ENCODE results near the gene C3orf52. TPM values are rescaled to one million over a fixed set of nuclear protein-coding genes. Genes with fewer than 3 reads are reported as not detected.

C3orf52 gene
- total and polyA plus RNA-seq, 7 experiments from 2014 or later, result 1.2 to 12.3 (median 1.9) TPM

DNA sequence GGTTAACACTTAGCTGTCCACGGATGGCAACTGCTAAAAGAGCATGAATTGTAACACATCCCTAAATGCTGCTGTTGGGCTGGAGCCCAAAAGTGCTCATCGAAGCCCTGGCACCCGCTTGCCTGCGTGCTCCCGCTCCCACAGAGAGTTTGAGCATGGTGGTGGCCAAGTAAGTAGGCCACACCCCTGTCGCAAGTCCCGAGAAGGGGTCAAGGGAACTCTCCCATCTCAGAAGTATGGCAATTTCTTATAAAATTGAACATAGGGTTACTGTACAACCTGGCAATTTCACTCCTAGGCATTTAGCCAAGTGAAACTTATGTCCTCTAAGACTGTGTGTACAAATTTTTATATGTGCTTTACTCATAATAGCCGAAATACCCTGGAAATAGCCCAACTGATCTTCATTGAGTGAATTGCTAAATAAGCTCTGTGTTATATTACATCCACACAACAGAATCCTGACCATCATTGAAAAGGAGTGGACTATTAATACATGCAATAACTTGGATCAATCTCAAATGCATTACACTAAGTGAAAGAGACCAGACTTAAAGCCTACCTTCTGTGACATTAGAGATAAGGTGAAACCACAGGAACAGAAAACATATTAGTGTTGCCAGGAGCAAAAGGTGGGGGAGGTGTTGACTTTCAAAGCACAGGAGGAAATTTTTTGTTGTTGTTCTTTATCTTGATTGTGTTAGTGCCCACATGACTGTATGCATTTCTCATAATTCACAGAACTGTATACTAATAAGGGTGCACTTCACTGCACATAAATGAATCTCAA, 48.3 kb downstream of the C3orf52 start:
- peak; percentile 38 for ATAC-seq
- ChIA-PET POLR2A (interaction anchor here (0.5 to 2.0 kb wide), 2 partner anchors 10 to 103 kb away, joined by 3 to 5 read pairs; no protein-coding TSS in a partner anchor), CTCF (no interaction called here)
- H3K4me1 Mint-ChIP-seq, result peaks cover 45 to 88% (median 81%) of the 10 kb centered on the region in 7 donors
- H3K36me3 Mint-ChIP-seq, result peaks cover 0 to 5% (median 0%) of the 10 kb centered on the region in 5 donors
- peak in 6 of 9 donors; percentile 26 to 65 (median 44) for DNase-seq
- H3K4me3 Mint-ChIP-seq, result peak overlapping the region; percentile 44 to 100 (median 96)
- Histone ChIP-seq H3K4me1 (ENCODE audit: control insufficient read depth in 2 of 2, insufficient read depth in 2 of 2, low read length in 2 of 2) (peaks cover 29 to 58% of the 10 kb centered on the region in 2 donors), H3K27me3 (ENCODE audit: control insufficient read depth in 2 of 2, insufficient read depth in 2 of 2, low read length in 2 of 2) (no peaks in the 10 kb centered on the region), H3K9me3 (ENCODE audit: control insufficient read depth in 2 of 3, low read length in 3 of 3) (no peaks in the 10 kb centered on the region), H3K27ac (ENCODE audit: low read depth, low read length) (peak overlapping the region; percentile 82), H3K4me3 (ENCODE audit: low read length) (no peak overlapping the region), H3K36me3 (ENCODE audit: control insufficient read depth in 2 of 3, insufficient read depth in 3 of 3, low read length in 3 of 3) (no peaks in the 10 kb centered on the region)
- H3K27me3 Mint-ChIP-seq, result no peaks in the 10 kb centered on the region
- no peaks in the 10 kb centered on the region for H3K9me3 Mint-ChIP-seq
- H3K27ac Mint-ChIP-seq, result peak overlapping the region; percentile 93 to 99 (median 97)
- intact Hi-C loops (cut with micrococcal nuclease), result loop anchor here (1.0 to 10.0 kb wide), 5 partner anchors 9 to 873 kb away; partner anchors contain the start of gene CD200R1 (in 1 of the 2)

DNA sequence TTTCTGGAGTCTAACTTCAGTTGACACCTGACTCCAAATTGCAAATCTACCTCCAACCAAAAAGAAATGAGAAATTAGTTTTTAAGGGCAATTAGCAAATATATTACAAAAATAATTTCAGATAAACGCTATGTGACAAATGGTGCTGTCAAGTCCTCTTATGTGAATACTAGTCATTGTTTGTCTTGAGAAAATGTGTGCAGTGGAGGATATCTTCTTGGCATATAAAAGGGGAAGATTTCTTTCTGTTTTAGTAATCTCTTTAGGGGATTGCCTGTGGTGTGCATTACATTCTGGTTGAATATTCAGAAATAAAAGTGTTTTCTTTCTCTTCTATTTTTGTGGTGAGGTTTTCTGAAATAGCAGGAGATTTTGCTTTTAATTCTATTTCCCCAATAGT, 49.9 kb downstream of the C3orf52 start:
- ChIA-PET POLR2A (interaction anchor here (0.6 to 1.7 kb wide), 2 partner anchors 8 to 12 kb away, joined by 3 to 9 read pairs; no protein-coding TSS in a partner anchor), CTCF (interaction anchor here (0.7 to 3.6 kb wide), 6 partner anchors 11 to 382 kb away, joined by 3 to 21 read pairs (median 11); partner anchors contain the start of gene SLC9C1)
- Histone ChIP-seq H3K4me3 (ENCODE audit: low read length) (no peak overlapping the region), H3K4me1 (ENCODE audit: control insufficient read depth in 2 of 2, insufficient read depth in 2 of 2, low read length in 2 of 2) (peaks cover 19 to 45% of the 10 kb centered on the region in 2 donors), H3K36me3 (ENCODE audit: control insufficient read depth in 2 of 3, insufficient read depth in 3 of 3, low read length in 3 of 3) (no peaks in the 10 kb centered on the region), H3K27ac (ENCODE audit: low read depth, low read length) (no peak overlapping the region), H3K9me3 (ENCODE audit: control insufficient read depth in 2 of 3, low read length in 3 of 3) (no peaks in the 10 kb centered on the region), H3K27me3 (ENCODE audit: control insufficient read depth in 2 of 2, insufficient read depth in 2 of 2, low read length in 2 of 2) (no peaks in the 10 kb centered on the region)
- Mint-ChIP-seq H3K4me3 (peak overlapping the region in 4 of 10 donors; percentile 4 to 100 (median 18)), H3K36me3 (peaks cover 0 to 2% (median 0%) of the 10 kb centered on the region in 5 donors), H3K27me3 (no peaks in the 10 kb centered on the region), H3K27ac (peak overlapping the region; percentile 31 to 99 (median 97)), H3K4me1 (peaks cover 35 to 83% (median 66%) of the 10 kb centered on the region in 7 donors), H3K9me3 (no peaks in the 10 kb centered on the region)
- ATAC-seq (no peak), DNase-seq (no peak)
- intact Hi-C loops (cut with micrococcal nuclease), result loop anchor here (2.0 to 10.0 kb wide), 5 partner anchors 157 to 839 kb away; partner anchors contain the start of gene CD200R1 (in 1 of the 2)

DNA sequence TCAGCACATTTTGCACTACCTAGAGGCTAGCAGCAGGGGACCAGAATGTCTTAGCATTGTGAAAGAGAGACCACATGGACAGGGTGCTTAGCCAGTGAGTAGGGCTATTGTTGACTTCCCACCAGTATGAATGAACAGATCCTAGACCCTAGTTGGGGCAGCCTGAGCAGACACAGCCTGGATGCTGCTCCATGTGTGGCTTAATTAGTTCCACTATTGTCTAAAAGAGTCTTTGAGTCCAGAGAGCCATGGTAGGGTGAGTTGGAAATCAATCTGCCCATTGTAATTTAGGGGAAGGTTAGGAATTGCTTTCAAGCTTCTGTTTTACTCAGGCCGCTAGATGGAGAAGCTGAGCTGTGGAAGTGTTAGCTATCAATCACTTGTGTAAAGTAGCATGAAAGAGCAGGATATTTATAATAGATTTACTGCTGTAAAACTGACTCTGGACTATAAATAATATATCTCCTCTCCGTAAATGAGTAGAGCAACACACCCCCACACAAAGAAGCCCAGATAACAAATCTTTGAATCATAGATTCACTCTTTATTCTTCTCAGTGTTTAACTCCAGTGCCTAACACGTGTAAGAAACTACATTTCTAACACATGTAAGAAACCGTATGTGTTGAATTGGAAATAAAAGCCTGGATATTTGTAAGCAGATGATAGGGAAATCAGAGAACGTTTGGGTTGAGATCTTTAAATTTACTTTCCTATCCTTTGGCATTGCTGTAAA, 50.9 kb downstream of the C3orf52 start:
- Histone ChIP-seq H3K27ac (ENCODE audit: low read depth, low read length) (no peak overlapping the region), H3K36me3 (ENCODE audit: control insufficient read depth in 2 of 3, insufficient read depth in 3 of 3, low read length in 3 of 3) (no peaks in the 10 kb centered on the region), H3K4me3 (ENCODE audit: low read length) (no peak overlapping the region), H3K27me3 (ENCODE audit: control insufficient read depth in 2 of 2, insufficient read depth in 2 of 2, low read length in 2 of 2) (no peaks in the 10 kb centered on the region), H3K9me3 (ENCODE audit: control insufficient read depth in 2 of 3, low read length in 3 of 3) (no peaks in the 10 kb centered on the region), H3K4me1 (ENCODE audit: control insufficient read depth in 2 of 2, insufficient read depth in 2 of 2, low read length in 2 of 2) (peaks cover 19 to 45% of the 10 kb centered on the region in 2 donors)
- no peak for ATAC-seq
- intact Hi-C loops (cut with micrococcal nuclease), result loop anchor here (1.0 to 10.0 kb wide), 11 partner anchors 8 to 838 kb away; partner anchors contain the start of gene CD200R1 (in 1 of the 2)
- Mint-ChIP-seq H3K27ac (peak overlapping the region in 8 of 9 donors; percentile 0 to 99 (median 96)), H3K9me3 (no peaks in the 10 kb centered on the region), H3K36me3 (peaks cover 0 to 4% (median 0%) of the 10 kb centered on the region in 5 donors), H3K4me1 (peaks cover 31 to 76% (median 60%) of the 10 kb centered on the region in 7 donors), H3K27me3 (no peaks in the 10 kb centered on the region), H3K4me3 (peak overlapping the region in 2 of 10 donors; percentile 3 to 21)
- ChIA-PET CTCF (interaction anchor here (0.6 to 3.6 kb wide), 9 partner anchors 12 to 425 kb away, joined by 3 to 21 read pairs (median 9); partner anchors contain the start of genes ATG3, SLC35A5 and SLC9C1), POLR2A (interaction anchor here (1.0 to 2.3 kb wide), 3 partner anchors 9 to 196 kb away, joined by 3 to 9 read pairs (median 8); no protein-coding TSS in a partner anchor)
- peak in 5 of 9 donors; percentile 42 to 55 (median 53) for DNase-seq

DNA sequence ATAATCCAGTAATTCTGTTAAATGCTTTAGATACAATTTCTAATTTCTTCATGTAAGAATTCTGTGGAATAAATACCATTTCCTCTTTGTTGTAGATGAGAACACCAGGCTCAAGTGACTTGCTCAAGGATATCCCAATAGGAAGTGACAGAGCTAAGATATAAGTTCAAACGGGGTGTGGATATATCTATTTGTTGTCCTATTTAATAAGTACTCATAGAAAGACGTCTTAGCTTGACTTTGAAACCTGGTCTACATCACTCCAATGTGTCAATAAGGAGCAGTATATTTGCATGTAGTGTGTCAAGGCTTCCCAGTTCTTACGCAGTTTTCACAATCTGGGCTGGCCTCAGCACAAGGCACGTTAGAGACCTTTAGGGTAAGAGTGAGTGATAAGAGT, 51.6 kb downstream of the C3orf52 start:
- no peak overlapping the region for H3K27ac ChIP-seq (ENCODE audit: low read depth, low read length)
- H3K27ac Mint-ChIP-seq, result peak overlapping the region in 2 of 9 donors; percentile 12 to 28
- ChIA-PET POLR2A (interaction anchor here (1.0 to 2.3 kb wide), 3 partner anchors 10 to 196 kb away, joined by 3 to 8 read pairs (median 3); no protein-coding TSS in a partner anchor), CTCF (interaction anchor here (0.8 to 3.6 kb wide), 9 partner anchors 11 to 393 kb away, joined by 3 to 21 read pairs (median 9); partner anchors contain the start of gene SLC9C1)
- no peaks in the 10 kb centered on the region for H3K9me3 Mint-ChIP-seq
- DNase-seq (no peak), ATAC-seq (no peak)
- H3K27me3 ChIP-seq (ENCODE audit: control insufficient read depth in 2 of 2, insufficient read depth in 2 of 2, low read length in 2 of 2), result no peaks in the 10 kb centered on the region
- H3K36me3 ChIP-seq (ENCODE audit: control insufficient read depth in 2 of 3, insufficient read depth in 3 of 3, low read length in 3 of 3), result no peaks in the 10 kb centered on the region
- H3K9me3 ChIP-seq (ENCODE audit: control insufficient read depth in 2 of 3, low read length in 3 of 3), result no peaks in the 10 kb centered on the region
- peaks cover 31 to 69% (median 53%) of the 10 kb centered on the region in 7 donors for H3K4me1 Mint-ChIP-seq
- H3K27me3 Mint-ChIP-seq, result no peaks in the 10 kb centered on the region
- H3K4me3 Mint-ChIP-seq, result peak overlapping the region in 1 of 10 donors; percentile 2
- no peak overlapping the region for H3K4me3 ChIP-seq (ENCODE audit: low read length)
- H3K4me1 ChIP-seq (ENCODE audit: control insufficient read depth in 2 of 2, insufficient read depth in 2 of 2, low read length in 2 of 2), result peaks cover 19 to 43% of the 10 kb centered on the region in 2 donors
- intact Hi-C loops (cut with micrococcal nuclease), result loop anchor here (1.0 to 10.0 kb wide), 11 partner anchors 8 to 837 kb away; partner anchors contain the start of gene CD200R1 (in 1 of the 2)
- peaks cover 0 to 4% (median 0%) of the 10 kb centered on the region in 5 donors for H3K36me3 Mint-ChIP-seq

DNA sequence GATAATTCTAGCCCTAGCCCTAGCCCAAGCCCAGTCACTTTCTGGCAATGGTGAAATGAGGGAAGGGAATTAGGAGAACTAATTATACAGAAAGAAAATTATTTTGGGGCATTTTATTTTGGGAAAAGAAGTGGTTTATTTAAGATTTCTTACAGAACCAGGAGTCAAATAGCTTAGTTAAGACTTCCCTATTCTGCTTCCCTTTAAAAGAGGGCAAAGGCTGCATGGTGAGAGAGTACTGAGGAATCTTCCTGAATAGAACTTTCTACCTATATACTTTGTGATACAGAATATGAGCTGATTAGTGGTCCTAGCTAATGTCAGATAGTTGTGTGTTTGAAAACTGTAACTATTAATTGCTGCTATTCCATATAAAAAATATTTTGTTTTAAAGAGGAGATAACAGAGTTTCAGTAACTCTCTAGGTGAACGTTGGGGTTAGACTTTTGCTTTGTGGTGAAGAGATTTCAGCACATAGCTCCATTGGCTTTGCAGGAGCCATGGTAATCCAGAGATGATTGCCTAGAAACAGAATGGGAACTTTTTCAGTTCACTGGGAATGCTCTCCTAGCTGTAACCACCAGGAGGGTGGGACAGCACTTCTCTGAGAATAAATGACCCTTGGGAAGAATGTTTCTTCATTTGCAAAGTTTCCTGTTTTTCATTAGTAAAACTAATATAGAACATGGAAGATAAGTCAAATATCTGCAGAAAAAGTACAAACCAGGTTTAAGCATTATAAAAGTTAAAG, 52.2 kb downstream of the C3orf52 start:
- Mint-ChIP-seq H3K4me3 (peak overlapping the region in 1 of 10 donors; percentile 2), H3K36me3 (peaks cover 0 to 6% (median 3%) of the 10 kb centered on the region in 5 donors), H3K27ac (peak overlapping the region in 2 of 9 donors; percentile 12 to 28), H3K4me1 (peaks cover 28 to 68% (median 51%) of the 10 kb centered on the region in 7 donors), H3K27me3 (no peaks in the 10 kb centered on the region), H3K9me3 (peaks cover 0 to 3% (median 0%) of the 10 kb centered on the region in 11 donors)
- no peak for ATAC-seq
- Histone ChIP-seq H3K27ac (ENCODE audit: low read depth, low read length) (no peak overlapping the region), H3K36me3 (ENCODE audit: control insufficient read depth in 2 of 3, insufficient read depth in 3 of 3, low read length in 3 of 3) (no peaks in the 10 kb centered on the region), H3K4me3 (ENCODE audit: low read length) (no peak overlapping the region), H3K4me1 (ENCODE audit: control insufficient read depth in 2 of 2, insufficient read depth in 2 of 2, low read length in 2 of 2) (peaks cover 17 to 39% of the 10 kb centered on the region in 2 donors), H3K27me3 (ENCODE audit: control insufficient read depth in 2 of 2, insufficient read depth in 2 of 2, low read length in 2 of 2) (no peaks in the 10 kb centered on the region), H3K9me3 (ENCODE audit: control insufficient read depth in 2 of 3, low read length in 3 of 3) (no peaks in the 10 kb centered on the region)
- intact Hi-C loops (cut with micrococcal nuclease), result loop anchor here (5.0 to 10.0 kb wide), 2 partner anchors 394 to 836 kb away; partner anchors contain the start of gene CD200R1 (in 1 of the 2)
- DNase-seq, result no peak
- ChIA-PET CTCF (interaction anchor here (0.8 to 3.6 kb wide), 10 partner anchors 10 to 393 kb away, joined by 3 to 21 read pairs (median 8); partner anchors contain the start of gene SLC9C1), POLR2A (interaction anchor here (0.6 to 2.3 kb wide), 6 partner anchors 10 to 427 kb away, joined by 3 to 8 read pairs (median 3); no protein-coding TSS in a partner anchor)

Measured in naive thymus-derived CD4-positive, alpha-beta T cell (primary cell).